Left lung (tissue), 10 donors: ENCODE results near the gene RSRP1. TPM values are rescaled to one million over a fixed set of nuclear protein-coding genes. Genes with fewer than 3 reads are reported as not detected.

Experiments
- ATAC-seq: fragments of 200-7000 bp; cut with Tn5 transposase; one replicate; pipeline ENCODE4 v1.9.1; 2020; ENCODE audit warnings: moderate library complexity
- DNase-seq, 4 donors: peaks; one replicate each; pipeline ENCODE4 v3.0.0-alpha.2; 2013 to 2020
- H3K27ac ChIP-seq, 2 donors: fragments of 200-600 bp; sonication (generic) in 1 of 2; one replicate each; pipeline versions ENCODE4 v1.5.0 to v1.8.0; 2020 to 2021
- H3K27me3 ChIP-seq, 2 donors: fragments of 200-600 bp; sonication (generic) in 1 of 2; one replicate each; pipeline versions ENCODE4 v1.5.0 to v1.8.0; 2020 to 2021
- H3K36me3 ChIP-seq, 2 donors: fragments of 200-600 bp; sonication (generic) in 1 of 2; one replicate each; pipeline versions ENCODE4 v1.5.0 to v1.8.0; 2020 to 2021
- H3K4me1 ChIP-seq, 2 donors: fragments of 200-600 bp; one replicate each; pipeline ENCODE4 v1.8.0; 2021
- H3K4me3 ChIP-seq, 2 donors: fragments of 200-600 bp; sonication (generic) in 1 of 2; one replicate each; pipeline versions ENCODE4 v1.5.0 to v1.8.0; 2020 to 2021; ENCODE audit warnings: mild to moderate bottlenecking in 1 of 2
- H3K9me3 ChIP-seq, 2 donors: fragments of 200-600 bp; sonication (generic) in 1 of 2; one replicate each; pipeline versions ENCODE4 v1.5.0 to v1.8.0; 2020 to 2021
- intact Hi-C, 2 donors: fragments of 100-400 bp; cut with DNase I; formaldehyde crosslinking; loops; one replicate each; pipeline versions ENCODE4 v1.11.2 to v1.14.2; 2022
- polyA plus RNA-seq, 6 donors: library from polyadenylated mRNA; unstranded; fragments of 120-200 nt; gene quantifications; one replicate each; pipeline ENCODE4 v1.2.1, GENCODE V29; 2013; ENCODE audit not compliant: insufficient read length in 6 of 6
- total RNA-seq, 2 donors: library from RNA; stranded (reverse); fragmentation: NEBNext Ultra II Directional; extraction: Animal tissue kit (Norgen Biotek cat#: 25700); gene quantifications; one replicate each; pipeline ENCODE4 v1.2.1, GENCODE V29; 2021
- TF ChIP-seq, protein P1 (sequence below), 2 donors: fragments of 200-600 bp; sonication (generic) in 1 of 2; IDR thresholded peaks; one replicate each; pipeline versions ENCODE4 v1.5.0 to v1.8.0; 2021; ENCODE audit warnings: antibody characterized with exemption in 2 of 2
- donor health status: DM: no; HTN: yes; CAD: no.
- donor health status: DM: no; HTN: no; CAD: no.

RSRP1 gene
- total and polyA plus RNA-seq, 8 donors: 113 to 230 (median 203) TPM

DNA sequence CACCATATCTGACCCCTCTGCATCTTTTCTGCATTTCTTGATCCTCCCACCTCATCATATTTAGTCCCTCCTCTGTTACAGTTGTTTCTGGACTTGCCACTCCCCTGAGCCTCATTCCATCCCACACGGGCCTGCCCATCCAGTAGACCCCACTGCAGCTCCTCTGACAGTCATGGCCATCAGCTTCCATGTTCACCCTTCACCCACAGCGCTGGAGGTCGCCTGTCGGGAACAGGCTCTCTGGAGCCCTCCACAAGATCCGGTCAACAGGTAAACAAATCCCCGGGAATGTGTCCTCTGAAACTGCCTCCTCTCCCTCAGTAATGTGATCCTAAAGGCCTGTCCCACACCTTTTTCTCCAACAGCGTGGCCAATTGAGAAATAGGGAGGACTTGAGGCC lies 46.2 kb downstream of the RSRP1 start:
- no peaks in the 10 kb centered on the region for H3K9me3 ChIP-seq
- no peak overlapping the region for H3K27ac ChIP-seq
- intact Hi-C loops: no loop called here
- H3K4me3 ChIP-seq: no peak overlapping the region
- DNase-seq (no peak), ATAC-seq (no peak)
- H3K27me3 ChIP-seq: no peaks in the 10 kb centered on the region
- TF ChIP-seq, protein P1, sequence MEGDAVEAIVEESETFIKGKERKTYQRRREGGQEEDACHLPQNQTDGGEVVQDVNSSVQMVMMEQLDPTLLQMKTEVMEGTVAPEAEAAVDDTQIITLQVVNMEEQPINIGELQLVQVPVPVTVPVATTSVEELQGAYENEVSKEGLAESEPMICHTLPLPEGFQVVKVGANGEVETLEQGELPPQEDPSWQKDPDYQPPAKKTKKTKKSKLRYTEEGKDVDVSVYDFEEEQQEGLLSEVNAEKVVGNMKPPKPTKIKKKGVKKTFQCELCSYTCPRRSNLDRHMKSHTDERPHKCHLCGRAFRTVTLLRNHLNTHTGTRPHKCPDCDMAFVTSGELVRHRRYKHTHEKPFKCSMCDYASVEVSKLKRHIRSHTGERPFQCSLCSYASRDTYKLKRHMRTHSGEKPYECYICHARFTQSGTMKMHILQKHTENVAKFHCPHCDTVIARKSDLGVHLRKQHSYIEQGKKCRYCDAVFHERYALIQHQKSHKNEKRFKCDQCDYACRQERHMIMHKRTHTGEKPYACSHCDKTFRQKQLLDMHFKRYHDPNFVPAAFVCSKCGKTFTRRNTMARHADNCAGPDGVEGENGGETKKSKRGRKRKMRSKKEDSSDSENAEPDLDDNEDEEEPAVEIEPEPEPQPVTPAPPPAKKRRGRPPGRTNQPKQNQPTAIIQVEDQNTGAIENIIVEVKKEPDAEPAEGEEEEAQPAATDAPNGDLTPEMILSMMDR (IDR thresholded peaks at IDR 0.05): no peak
- no peaks in the 10 kb centered on the region for H3K4me1 ChIP-seq
- no peaks in the 10 kb centered on the region for H3K36me3 ChIP-seq

- H3K9me3 ChIP-seq: no peaks in the 10 kb centered on the region
- no peak overlapping the region for H3K27ac ChIP-seq
- DNase-seq (peak in 2 of 4 donors; percentile 60 to 73), ATAC-seq (no peak)
- no peaks in the 10 kb centered on the region for H3K36me3 ChIP-seq
- intact Hi-C loops: no loop called here
- H3K4me1 ChIP-seq: no peaks in the 10 kb centered on the region
- no peak overlapping the region for H3K4me3 ChIP-seq
- TF ChIP-seq, protein P1 (IDR thresholded peaks at IDR 0.05): no peak
- H3K27me3 ChIP-seq: no peaks in the 10 kb centered on the region
Observed at GRCh38 chr1:25199819-25200620, 47.2 kb downstream of the RSRP1 start.

DNA sequence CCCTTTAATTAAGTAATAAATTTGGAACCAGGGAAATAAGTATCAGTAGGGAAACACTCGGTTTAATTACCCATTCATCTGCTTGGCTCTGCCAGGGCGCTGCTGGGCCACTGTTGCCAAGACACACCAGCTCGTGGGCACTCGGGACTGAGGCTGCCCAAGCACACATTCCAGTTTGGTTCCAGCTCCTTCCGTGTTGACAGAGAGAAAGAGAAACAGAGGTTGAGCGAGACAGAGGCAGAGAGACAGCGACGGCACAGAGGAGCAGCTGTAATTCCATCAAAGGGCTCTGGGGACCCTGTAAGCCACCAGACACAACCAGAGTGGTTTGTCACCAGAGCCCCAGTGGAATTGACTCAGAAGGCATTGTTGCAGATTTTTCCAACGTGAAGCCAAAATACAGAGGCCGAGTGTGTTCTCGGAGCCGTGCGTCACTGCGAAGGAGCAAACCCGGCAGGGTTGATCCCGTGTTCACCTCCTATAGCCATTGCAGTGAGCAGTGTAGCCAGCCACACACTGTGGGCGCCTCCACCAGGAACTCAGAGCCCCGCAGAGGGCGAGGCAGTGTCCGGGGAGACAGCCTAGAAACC lies 48.5 kb downstream of the RSRP1 start:
- no peaks in the 10 kb centered on the region for H3K4me1 ChIP-seq
- no peak overlapping the region for H3K4me3 ChIP-seq
- H3K9me3 ChIP-seq: no peaks in the 10 kb centered on the region
- TF ChIP-seq, protein P1 (IDR thresholded peaks at IDR 0.05): no peak
- no peaks in the 10 kb centered on the region for H3K27me3 ChIP-seq
- H3K27ac ChIP-seq: no peak overlapping the region
- intact Hi-C loops: no loop called here
- DNase-seq (no peak), ATAC-seq (no peak)
- H3K36me3 ChIP-seq: no peaks in the 10 kb centered on the region

GRCh38 chr1:25197982-25198662 lies 49.1 kb downstream of the RSRP1 start:
- Histone ChIP-seq H3K4me3 (no peak overlapping the region), H3K27me3 (no peaks in the 10 kb centered on the region), H3K36me3 (no peaks in the 10 kb centered on the region), H3K4me1 (no peaks in the 10 kb centered on the region), H3K27ac (no peak overlapping the region), H3K9me3 (no peaks in the 10 kb centered on the region)
- TF ChIP-seq, protein P1 (IDR thresholded peaks at IDR 0.05): no peak
- ATAC-seq (no peak), DNase-seq (no peak)
- intact Hi-C loops: no loop called here
